Measurements from ENCODE around the gene FLRT3.

The FLRT3 gene

GRCh38 chr20:14337400-14338171 is at the start of gene FLRT3:
Gene FLRT3, minus strand, starts transcription at chr20:14337612. Its CDS starts 10,106 bp downstream, at chr20:14327506.
- DNase-seq = no peak

- no peak for DNase-seq
Measured at GRCh38 chr20:14386726-14387125, 49.3 kb upstream of the FLRT3 start.

DNA sequence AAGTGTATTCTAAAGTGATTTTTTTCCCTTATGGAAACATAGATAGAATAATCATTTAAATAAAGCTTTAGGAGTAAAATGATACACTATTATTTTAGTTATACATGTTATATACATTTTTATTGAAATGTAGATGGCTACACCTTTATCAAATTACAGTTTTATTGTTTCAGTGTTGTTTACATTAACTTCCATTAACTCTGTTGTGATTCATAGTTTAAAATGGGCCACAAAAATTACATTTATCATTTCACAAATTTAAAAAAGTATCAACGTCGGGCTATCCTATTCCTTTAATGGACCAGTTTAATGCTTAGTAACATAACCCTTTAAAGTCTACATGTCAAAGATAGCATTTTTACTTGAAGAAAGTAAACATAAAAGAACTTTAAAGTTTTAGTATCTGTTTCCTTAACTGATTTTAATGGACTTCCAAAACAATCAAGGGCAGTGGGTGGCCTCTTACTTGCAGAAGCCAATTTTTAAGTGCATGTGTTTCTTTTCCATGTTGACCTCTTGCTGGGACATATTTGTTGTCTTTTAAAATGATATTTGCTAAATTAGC is 47.8 kb upstream of the FLRT3 start:
- no peak for DNase-seq

DNA sequence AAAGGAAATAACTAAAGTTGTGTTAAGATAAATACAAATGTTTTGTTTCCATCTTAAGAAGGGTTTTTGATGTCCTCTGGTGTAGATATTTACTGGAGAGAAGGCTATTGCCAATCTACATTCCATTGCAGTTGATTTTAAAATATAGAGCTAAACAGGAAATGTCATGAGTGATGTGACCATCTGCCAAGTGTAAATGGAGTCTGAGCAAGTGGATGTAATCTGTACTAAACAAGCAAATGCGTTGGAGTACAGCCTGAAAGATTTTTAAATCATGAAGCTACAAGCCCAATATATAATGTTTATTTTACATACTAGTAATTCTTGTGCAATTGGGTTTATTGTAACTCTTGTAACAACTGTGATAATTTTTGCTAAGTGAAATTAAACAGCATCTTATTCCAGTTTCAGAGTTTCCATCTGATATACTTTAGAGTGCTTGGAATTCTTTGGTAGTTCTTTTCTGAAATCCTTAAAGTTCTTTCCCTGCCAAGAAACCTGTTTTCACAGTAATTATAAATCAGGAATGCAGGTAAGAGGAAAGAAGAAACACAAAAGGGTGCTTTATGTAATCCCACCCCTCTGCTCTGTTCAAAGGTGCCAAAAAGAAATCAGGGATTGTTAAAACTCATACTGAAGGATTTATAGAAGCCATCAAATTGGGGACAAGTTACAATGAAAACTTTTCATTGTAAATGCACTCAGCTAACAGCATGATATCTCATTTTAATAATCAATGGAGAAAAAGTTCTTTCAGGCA is 47.2 kb upstream of the FLRT3 start:
- DNase-seq = no peak

GRCh38 chr20:14383335-14383734 is 45.9 kb upstream of the FLRT3 start:
- DNase-seq = no peak

DNA sequence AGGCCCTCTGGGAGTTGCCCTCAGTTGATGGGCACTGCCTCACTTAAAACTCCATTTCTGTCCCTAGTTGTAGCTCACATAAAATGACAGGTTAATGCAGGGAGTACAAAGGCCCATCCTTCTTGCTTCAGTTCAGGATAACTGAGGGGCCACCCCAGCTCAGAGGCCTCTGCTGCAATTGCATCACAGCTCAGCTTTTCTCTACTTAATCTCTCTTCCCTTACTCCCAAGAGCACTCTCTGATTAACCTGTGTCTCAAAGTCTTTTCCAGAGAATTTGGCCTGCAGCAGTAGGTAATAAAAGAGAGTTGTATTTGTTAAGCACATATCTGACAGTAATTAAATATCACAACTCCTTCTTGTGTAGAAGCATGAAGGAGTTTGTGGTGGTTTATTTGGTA is 40.9 kb upstream of the FLRT3 start:
- no peak for DNase-seq

DNA sequence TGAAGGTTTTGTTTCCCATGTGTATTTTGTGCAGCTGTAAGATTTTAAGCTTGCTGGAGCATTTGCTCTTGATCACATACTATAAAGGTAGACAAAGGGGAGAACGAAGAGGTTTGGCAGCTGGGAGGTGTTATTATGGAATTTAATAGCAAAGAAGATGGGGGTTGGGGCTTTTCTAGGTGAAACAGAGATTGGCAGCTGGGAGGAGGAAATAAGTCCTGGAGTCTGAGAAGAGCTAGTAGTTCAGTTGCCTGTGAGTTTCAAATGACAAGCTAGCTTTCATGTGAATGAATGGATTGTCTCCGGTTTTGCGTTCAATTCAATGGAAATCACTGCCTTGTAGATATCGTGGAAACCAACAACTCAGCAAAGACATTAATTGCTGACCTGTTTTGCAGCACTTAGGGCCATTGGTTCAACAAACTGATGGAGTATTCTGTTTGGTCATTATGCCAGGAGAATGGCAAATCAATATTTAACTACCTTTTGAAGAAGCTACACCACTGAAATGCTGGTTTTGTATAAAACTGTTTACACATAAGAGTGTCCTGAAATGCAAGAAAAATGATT is 38.1 kb upstream of the FLRT3 start:
- no peak for DNase-seq

GRCh38 chr20:14374196-14374595 is 36.8 kb upstream of the FLRT3 start:
- no peak for DNase-seq

DNA sequence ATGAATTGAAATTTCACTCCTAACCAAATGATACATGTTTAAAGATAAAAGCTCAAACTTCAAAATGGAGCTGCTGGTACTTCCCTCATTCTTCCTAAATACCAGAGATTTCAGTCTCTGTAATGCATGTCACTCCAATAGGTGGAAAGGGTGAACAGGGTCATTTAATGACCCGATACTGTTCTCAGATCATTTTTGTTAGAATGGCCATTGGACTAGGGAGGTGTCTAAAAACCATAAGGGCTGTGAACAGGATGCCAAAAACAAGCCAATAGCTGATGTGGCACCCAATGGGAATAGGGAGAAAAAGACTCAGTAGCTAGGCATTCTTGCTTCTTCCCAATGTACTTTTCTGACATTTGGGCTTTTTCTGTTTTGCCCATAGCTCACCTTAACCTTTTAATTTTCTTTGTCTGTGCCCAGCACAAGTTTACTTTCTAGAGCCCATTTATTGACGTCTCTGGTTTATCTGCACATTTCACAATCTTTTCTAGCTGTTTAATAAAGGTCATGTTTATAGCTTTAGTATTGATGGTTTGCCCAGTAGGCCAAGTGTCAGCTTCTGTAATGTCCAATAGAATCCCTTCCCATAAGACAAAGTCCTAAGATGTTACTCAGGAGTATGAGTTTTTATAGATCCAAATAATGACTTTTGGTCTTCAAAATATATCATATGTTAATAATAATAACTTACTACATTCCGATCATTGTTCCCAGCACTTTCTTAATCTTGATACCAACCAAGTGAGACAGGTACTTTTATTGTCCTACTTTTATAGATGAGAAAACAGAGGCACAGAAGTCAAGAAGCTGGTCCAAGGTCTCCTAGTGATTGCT is 24.3 kb upstream of the FLRT3 start:
- DNase-seq = no peak

- no peak for DNase-seq
Measured at GRCh38 chr20:14360416-14360815, 23.0 kb upstream of the FLRT3 start.

DNA sequence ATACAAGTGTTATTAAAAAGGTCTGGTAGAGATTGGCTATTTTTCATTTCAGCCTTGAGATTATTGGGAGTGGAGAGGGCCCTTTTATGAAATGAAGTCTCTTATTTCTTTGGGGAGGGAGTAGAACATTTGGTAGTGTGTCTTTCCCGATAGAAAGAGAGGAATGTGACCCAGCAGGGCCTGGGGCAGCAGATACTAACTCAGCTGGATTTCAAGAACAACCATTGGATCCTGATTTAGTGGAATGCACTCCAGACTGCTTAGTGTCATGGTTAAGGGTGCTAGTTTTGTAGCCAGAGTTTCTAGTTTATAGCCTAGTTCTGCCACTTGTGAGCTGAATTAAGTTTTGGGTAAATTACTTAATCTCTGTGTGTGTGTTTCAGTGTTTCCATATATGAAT is 18.4 kb upstream of the FLRT3 start:
- DNase-seq = no peak

DNA sequence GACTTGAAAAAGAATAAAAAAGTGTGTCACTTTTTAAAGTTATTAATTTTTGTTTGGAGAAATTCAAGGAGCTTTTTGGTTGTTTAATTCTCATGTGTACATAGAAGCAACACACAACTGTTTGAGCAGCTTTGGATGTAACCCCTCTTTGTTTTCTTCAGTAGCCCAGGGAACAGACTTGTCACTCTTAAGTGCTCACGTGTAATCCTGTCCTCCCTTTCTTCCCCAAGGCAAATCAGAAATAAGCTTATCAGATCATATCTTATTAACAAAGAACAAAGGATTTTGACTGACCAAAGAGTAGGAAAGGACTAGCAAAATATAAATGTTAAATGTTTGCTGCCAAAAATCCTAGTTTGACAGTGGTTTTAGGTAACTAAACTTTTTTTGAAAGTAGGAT is 7.3 kb upstream of the FLRT3 start:
- DNase-seq = no peak

- DNase-seq = no peak
Measured at GRCh38 chr20:14343491-14344065, 6.2 kb upstream of the FLRT3 start.

GRCh38 chr20:14342918-14343317 is 5.5 kb upstream of the FLRT3 start:
- no peak for DNase-seq

DNA sequence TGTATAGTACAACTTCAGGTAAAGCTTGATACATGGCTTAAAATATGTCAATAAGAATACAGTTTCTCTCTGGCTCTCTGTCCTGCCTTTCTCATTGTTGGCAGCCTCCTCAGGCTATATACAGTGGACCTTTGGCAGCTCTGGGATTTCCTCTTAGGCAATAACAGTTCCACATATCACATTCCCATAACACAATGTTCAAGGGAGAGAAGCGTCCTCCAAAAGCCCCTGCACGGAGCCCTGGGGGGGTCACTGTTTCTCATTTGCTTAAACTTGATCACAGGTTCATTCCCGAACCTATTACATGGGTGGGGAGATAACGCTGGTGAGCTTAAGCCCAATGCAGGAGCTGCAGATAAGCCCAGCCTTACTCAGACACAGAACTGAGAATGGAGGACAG is 4.4 kb upstream of the FLRT3 start:
- no peak for DNase-seq

- no peak for DNase-seq
Measured at GRCh38 chr20:14336686-14337085, 726 bp downstream of the FLRT3 start.

DNA sequence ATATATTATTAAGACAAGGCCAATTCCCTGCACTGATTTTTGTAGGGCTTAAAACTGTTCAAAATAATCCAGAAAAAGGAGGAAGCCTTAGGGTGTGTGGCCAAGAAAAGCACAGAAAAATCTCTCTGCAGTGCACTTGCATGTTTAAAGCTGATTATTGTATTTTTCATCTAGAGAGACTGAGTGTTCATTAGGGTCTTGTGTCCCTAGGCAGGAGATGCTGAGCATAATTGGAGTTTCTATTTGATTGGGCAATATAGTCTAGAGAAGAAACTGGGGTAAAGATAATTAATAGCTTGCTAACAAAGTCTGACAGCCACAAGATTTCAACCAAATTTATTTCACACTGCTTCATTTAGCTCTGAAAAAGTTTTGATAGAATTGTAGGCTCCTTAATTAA is 2.4 kb downstream of the FLRT3 start:
- no peak for DNase-seq

GRCh38 chr20:14334306-14334930 is 3.0 kb downstream of the FLRT3 start:
- DNase-seq = no peak

DNA sequence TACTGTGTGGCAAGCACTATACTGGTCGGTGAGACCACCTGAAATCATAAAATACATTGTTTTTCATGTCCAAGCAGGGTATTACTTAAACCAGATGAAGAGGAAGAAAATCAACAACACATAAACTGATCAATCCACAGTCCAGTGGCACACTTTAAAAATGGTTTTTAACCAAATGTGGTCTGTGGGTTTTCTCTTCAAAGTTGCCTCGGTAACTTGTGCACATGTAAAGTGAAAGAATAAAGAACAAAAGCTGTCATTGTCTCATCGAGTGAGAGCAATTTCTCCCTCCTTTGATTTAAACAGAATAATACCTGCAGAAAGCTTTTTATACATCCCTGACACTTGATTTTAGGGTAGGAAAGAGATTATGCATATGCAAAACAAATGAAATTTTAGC is 3.7 kb downstream of the FLRT3 start:
- no peak for DNase-seq

GRCh38 chr20:14332866-14333265 is 4.5 kb downstream of the FLRT3 start:
- no peak for DNase-seq

DNA sequence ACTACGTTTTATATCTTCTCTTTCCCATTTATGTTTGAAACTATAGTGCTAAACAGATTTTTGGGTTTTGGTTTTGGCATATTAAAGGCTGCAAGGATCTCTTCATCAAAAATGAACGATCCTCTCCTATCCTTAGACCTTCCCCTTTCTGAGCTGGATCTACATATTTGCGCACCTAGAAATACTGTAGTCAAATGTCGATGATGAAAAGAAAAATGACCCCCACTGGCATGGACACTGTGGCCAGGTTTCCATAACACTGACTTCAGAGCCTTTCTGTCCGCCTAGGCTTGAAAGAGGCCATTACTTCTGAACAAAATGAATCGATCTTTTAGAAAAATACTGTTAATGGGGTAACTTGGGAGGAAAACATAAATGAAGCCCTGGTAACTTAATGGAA is 5.8 kb downstream of the FLRT3 start:
- DNase-seq = no peak

DNA sequence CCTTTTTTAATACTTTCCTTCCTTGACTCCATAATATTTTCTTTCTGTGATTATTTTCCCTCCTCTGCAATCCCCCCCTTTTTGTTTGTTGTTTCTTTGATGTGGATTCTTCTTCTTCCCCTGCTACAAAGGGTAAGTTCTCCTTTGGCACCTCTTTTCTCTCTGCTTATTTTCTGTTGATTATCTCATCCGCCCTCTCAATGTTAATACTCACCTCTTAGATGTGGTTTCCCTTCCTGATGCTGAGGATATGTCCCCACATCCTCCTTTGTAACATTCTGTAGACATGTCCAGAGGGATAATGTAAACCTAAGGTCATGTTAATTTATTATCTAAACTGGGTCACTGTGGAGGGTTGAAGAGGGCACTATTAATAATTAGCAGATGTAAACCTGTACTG is 17.7 kb downstream of the FLRT3 start:
- no peak for DNase-seq
